Right cardiac atrium (tissue), 5 donors: ENCODE measurements around the gene PDSS2. TPM values are rescaled to one million over a fixed set of nuclear protein-coding genes. Genes with fewer than 3 reads are reported as not detected.
"Not testable (repeated sequence)": the region's sequence is repeated elsewhere in the genome, so short reads cannot be mapped to it uniquely, and the experiment has no call there.

ENCODE experiments used
- ATAC-seq, 2 donors: fragments of 200-7000 bp; cut with Tn5 transposase; one replicate each; pipeline versions ENCODE4 v1.8.0 to v1.9.1; 2020; ENCODE audit warnings: moderate library complexity in 2 of 2, mild to moderate bottlenecking in 1 of 2
- DNase-seq, 3 donors: peaks; one replicate each; pipeline ENCODE4 v3.0.0-alpha.2; 2020
- H3K27ac ChIP-seq: one replicate; pipeline ENCODE4 v1.5.1; 2013; ENCODE audit warnings: mild to moderate bottlenecking, low read length, control low read depth, moderate library complexity
- H3K27me3 ChIP-seq: one replicate; pipeline ENCODE4 v1.6.1; 2013; ENCODE audit not compliant: control insufficient read depth, insufficient read depth
- H3K4me1 ChIP-seq: one replicate; pipeline ENCODE4 v1.6.1; 2013; ENCODE audit warnings: low read length; ENCODE audit not compliant: control insufficient read depth, insufficient read depth
- H3K4me3 ChIP-seq: one replicate; pipeline ENCODE4 v1.5.1; 2013; ENCODE audit warnings: low read length, control low read depth
- H3K9me3 ChIP-seq: one replicate; pipeline ENCODE4 v1.6.1; 2013; ENCODE audit warnings: low read length; ENCODE audit not compliant: control insufficient read depth
- WGBS: extraction: QIAGEN DNeasy Blood & Tissue Kit; methylation state at CpG from one replicate; pipeline ENCODE4 v1.1.7; 2013; 5-methylcytosine and 5-hydroxymethylcytosine counted together
- intact Hi-C, 4 donors: fragments of 100-400 bp; cut with DNase I; formaldehyde crosslinking; loops; one replicate each; pipeline versions ENCODE4 v1.11.0 to v1.14.0; 2022 to 2023
- polyA plus RNA-seq: library from polyadenylated mRNA; stranded (reverse); fragments of 200-250 nt; gene quantifications from one replicate; pipeline ENCODE4 v1.2.3, GENCODE V29; 2013
- total RNA-seq, 4 donors: library from RNA; stranded (reverse); fragmentation: NEBNext Ultra II Directional; extraction: Animal tissue kit (Norgen Biotek cat#: 25700); gene quantifications; one replicate each; pipeline ENCODE4 v1.2.1, GENCODE V29; 2021
- donor health status: healthy with polysubstance abuse.
- donor health status: DM: no; HTN: yes; CAD: no.
- donor health status: DM: no; HTN: no; CAD: no.
- donor health status: DM: no; HTN: yes; CAD: no; lungs with severe emphysema.
- donor health status: DM: yes; HTN: yes; CAD: no.

The PDSS2 gene
- total and polyA plus RNA-seq, 5 donors: 10.0 to 15.5 (median 13.6) TPM

GRCh38 chr6:107440936-107441335 lies 18.4 kb downstream of the PDSS2 start:
- no peak overlapping the region for H3K27ac ChIP-seq

GRCh38 chr6:107439406-107439805 lies 20.0 kb downstream of the PDSS2 start:
- DNase-seq (no peak), ATAC-seq (no peak)
- Histone ChIP-seq H3K4me3 (no peak overlapping the region), H3K4me1 (no peaks in the 10 kb centered on the region), H3K27me3 (no peaks in the 10 kb centered on the region), H3K27ac (no peak overlapping the region), H3K9me3 (no peaks in the 10 kb centered on the region)
- intact Hi-C loops: no loop called here
- 0% methylated on average over 1 of the region's 1 CpG for whole genome bisulfite sequencing

More at GRCh38 chr6:107440936-107441335, 18.4 kb downstream of the PDSS2 start:
- Histone ChIP-seq H3K4me3 (no peak overlapping the region), H3K27me3 (no peaks in the 10 kb centered on the region), H3K4me1 (no peaks in the 10 kb centered on the region), H3K9me3 (no peaks in the 10 kb centered on the region)
- ATAC-seq (no peak), DNase-seq (no peak)
- intact Hi-C loops: no loop called here

GRCh38 chr6:107437691-107438090 lies 21.7 kb downstream of the PDSS2 start:
- Histone ChIP-seq H3K27me3 (no peaks in the 10 kb centered on the region), H3K4me1 (no peaks in the 10 kb centered on the region), H3K27ac (no peak overlapping the region), H3K9me3 (no peaks in the 10 kb centered on the region), H3K4me3 (no peak overlapping the region)
- WGBS: 91% methylated on average over 5 of the region's 5 CpGs
- DNase-seq: no peak
- no peak for ATAC-seq
- intact Hi-C loops: no loop called here

- H3K4me1 ChIP-seq: no peaks in the 10 kb centered on the region
- no peak overlapping the region for H3K27ac ChIP-seq
- no peak overlapping the region for H3K4me3 ChIP-seq
- no peak for DNase-seq
- WGBS: 84% methylated on average over 4 of the region's 4 CpGs
- no peaks in the 10 kb centered on the region for H3K27me3 ChIP-seq
- ATAC-seq: no peak
- no peaks in the 10 kb centered on the region for H3K9me3 ChIP-seq
- intact Hi-C loops: no loop called here
These were observed 22.5 kb downstream of the PDSS2 start for GRCh38 chr6:107436881-107437280.

- no peak for DNase-seq
- no peak for ATAC-seq
- intact Hi-C loops: no loop called here
- Histone ChIP-seq H3K4me1 (no peaks in the 10 kb centered on the region), H3K4me3 (no peak overlapping the region), H3K9me3 (no peaks in the 10 kb centered on the region), H3K27me3 (no peaks in the 10 kb centered on the region), H3K27ac (no peak overlapping the region)
- 61% methylated on average over 3 of the region's 3 CpGs for WGBS
These were observed 23.6 kb downstream of the PDSS2 start for GRCh38 chr6:107435798-107436197.

GRCh38 chr6:107434812-107435211 lies 24.6 kb downstream of the PDSS2 start:
- no peak overlapping the region for H3K4me3 ChIP-seq
- WGBS: 96% methylated on average over 3 of the region's 3 CpGs
- DNase-seq: no peak
- intact Hi-C loops: no loop called here
- ATAC-seq: no peak
- no peaks in the 10 kb centered on the region for H3K4me1 ChIP-seq
- no peaks in the 10 kb centered on the region for H3K9me3 ChIP-seq
- H3K27ac ChIP-seq: no peak overlapping the region
- H3K27me3 ChIP-seq: no peaks in the 10 kb centered on the region

- H3K27me3 ChIP-seq, H3K4me1 ChIP-seq, ATAC-seq, DNase-seq, intact Hi-C loops, H3K4me3 ChIP-seq, H3K27ac ChIP-seq, H3K9me3 ChIP-seq: not testable (repeated sequence)
- 66% methylated on average over 6 of the region's 6 CpGs for WGBS
These were observed 33.4 kb downstream of the PDSS2 start for GRCh38 chr6:107425951-107426350.

- DNase-seq: no peak
- H3K27me3 ChIP-seq: no peaks in the 10 kb centered on the region
- no peaks in the 10 kb centered on the region for H3K9me3 ChIP-seq
- no peaks in the 10 kb centered on the region for H3K4me1 ChIP-seq
- intact Hi-C loops: no loop called here
- no peak overlapping the region for H3K4me3 ChIP-seq
- H3K27ac ChIP-seq: no peak overlapping the region
- WGBS: 43% methylated on average over 1 of the region's 1 CpG
- ATAC-seq: no peak
These were observed 35.8 kb downstream of the PDSS2 start for GRCh38 chr6:107423474-107423990.

GRCh38 chr6:107421696-107422256 lies 37.6 kb downstream of the PDSS2 start:
- Histone ChIP-seq H3K9me3 (no peaks in the 10 kb centered on the region), H3K4me1 (no peaks in the 10 kb centered on the region), H3K27me3 (no peaks in the 10 kb centered on the region), H3K4me3 (no peak overlapping the region), H3K27ac (no peak overlapping the region)
- intact Hi-C loops: no loop called here
- 74% methylated on average over 5 of the region's 5 CpGs for WGBS
- no peak for DNase-seq
- ATAC-seq: no peak

GRCh38 chr6:107419733-107420132 lies 39.6 kb downstream of the PDSS2 start:
- ATAC-seq: peak in 1 of 2 donors; percentile 41
- H3K27me3 ChIP-seq: no peaks in the 10 kb centered on the region
- intact Hi-C loops: no loop called here
- no peak overlapping the region for H3K4me3 ChIP-seq
- H3K27ac ChIP-seq: no peak overlapping the region
- no peaks in the 10 kb centered on the region for H3K9me3 ChIP-seq
- DNase-seq: no peak
- WGBS: 41% methylated on average over 2 of the region's 2 CpGs
- H3K4me1 ChIP-seq: no peaks in the 10 kb centered on the region

- Histone ChIP-seq H3K27me3 (no peaks in the 10 kb centered on the region), H3K4me3 (no peak overlapping the region), H3K27ac (no peak overlapping the region), H3K9me3 (no peaks in the 10 kb centered on the region), H3K4me1 (no peaks in the 10 kb centered on the region)
- WGBS: 100% methylated on average over 1 of the region's 1 CpG
- ATAC-seq (no peak), DNase-seq (no peak)
- intact Hi-C loops: no loop called here
These were observed 41.2 kb downstream of the PDSS2 start for GRCh38 chr6:107418118-107418517.

- H3K4me1 ChIP-seq: no peaks in the 10 kb centered on the region
- H3K27ac ChIP-seq: no peak overlapping the region
- no peaks in the 10 kb centered on the region for H3K27me3 ChIP-seq
- no peak overlapping the region for H3K4me3 ChIP-seq
- no peak for ATAC-seq
- intact Hi-C loops: no loop called here
- no peaks in the 10 kb centered on the region for H3K9me3 ChIP-seq
- no peak for DNase-seq
- WGBS: 85% methylated on average over 4 of the region's 4 CpGs
These were observed 43.2 kb downstream of the PDSS2 start for GRCh38 chr6:107416145-107416544.
